ENCODE results near the gene MYO18B.

Gene MYO18B

GRCh38 chr22:25853078-25853477 is 111.1 kb downstream of the MYO18B start:
- Histone ChIP-seq H3K9ac (ENCODE audit: low read length) (no peak overlapping the region), H3K27me3 (ENCODE audit: low read length) (no peaks in the 10 kb centered on the region), H3K4me3 (ENCODE audit: insufficient read depth, low read length, poor library complexity, severe bottlenecking) (no peak overlapping the region), H4K20me1 (ENCODE audit: low read depth, low read length) (no peaks in the 10 kb centered on the region), H3K79me2 (ENCODE audit: insufficient read depth, low read length) (no peaks in the 10 kb centered on the region), H3K4me2 (ENCODE audit: low read depth, low read length, poor library complexity, severe bottlenecking) (no peak overlapping the region), H3K36me3 (ENCODE audit: low read length) (no peaks in the 10 kb centered on the region), H2AFZ (ENCODE audit: low read depth, low read length, severe bottlenecking) (no peak overlapping the region), H3F3A (ENCODE audit: insufficient read depth) (no peaks in the 10 kb centered on the region), H3K9me2 (replicated peaks; ENCODE audit: insufficient read depth, low read length) (no peaks in the 10 kb centered on the region), H3K9me3 (ENCODE audit: insufficient read depth, low read length) (no peaks in the 10 kb centered on the region), H3K27ac (ENCODE audit: low read depth, low read length) (no peak overlapping the region)
- no peak for TF ChIP-seq CTCF (IDR thresholded peaks at IDR 0.05; ENCODE audit: insufficient read depth, low read length, poor library complexity, severe bottlenecking)
- TF ChIP-seq EZH2phosphoT487 (conservative IDR thresholded peaks at IDR 0.05; ENCODE audit: low read length) = no peak

- Histone ChIP-seq H3K79me2 (ENCODE audit: insufficient read depth, low read length) (no peaks in the 10 kb centered on the region), H3K4me2 (ENCODE audit: low read depth, low read length, poor library complexity, severe bottlenecking) (no peak overlapping the region), H3K9me2 (replicated peaks; ENCODE audit: insufficient read depth, low read length) (no peaks in the 10 kb centered on the region), H4K20me1 (ENCODE audit: low read depth, low read length) (no peaks in the 10 kb centered on the region), H3K4me3 (ENCODE audit: insufficient read depth, low read length, poor library complexity, severe bottlenecking) (no peak overlapping the region), H3K36me3 (ENCODE audit: low read length) (no peaks in the 10 kb centered on the region), H3K9me3 (ENCODE audit: insufficient read depth, low read length) (no peaks in the 10 kb centered on the region), H3K27me3 (ENCODE audit: low read length) (no peaks in the 10 kb centered on the region), H3K27ac (ENCODE audit: low read depth, low read length) (no peak overlapping the region), H3K9ac (ENCODE audit: low read length) (no peak overlapping the region), H2AFZ (ENCODE audit: low read depth, low read length, severe bottlenecking) (no peak overlapping the region), H3F3A (ENCODE audit: insufficient read depth) (no peaks in the 10 kb centered on the region)
- TF ChIP-seq EZH2phosphoT487 (conservative IDR thresholded peaks at IDR 0.05; ENCODE audit: low read length) (no peak), CTCF (IDR thresholded peaks at IDR 0.05; ENCODE audit: insufficient read depth, low read length, poor library complexity, severe bottlenecking) (peak; percentile 22)
Measured at GRCh38 chr22:25853501-25854284, 111.7 kb downstream of the MYO18B start.

- no peak for TF ChIP-seq EZH2phosphoT487 (conservative IDR thresholded peaks at IDR 0.05; ENCODE audit: low read length)
- TF ChIP-seq CTCF (IDR thresholded peaks at IDR 0.05; ENCODE audit: insufficient read depth, low read length, poor library complexity, severe bottlenecking) = no peak
- Histone ChIP-seq H3K27me3 (ENCODE audit: low read length) (no peaks in the 10 kb centered on the region), H3F3A (ENCODE audit: insufficient read depth) (no peaks in the 10 kb centered on the region)
Measured at GRCh38 chr22:25869771-25870170, 127.8 kb downstream of the MYO18B start.

More at GRCh38 chr22:25869771-25870170, 127.8 kb downstream of the MYO18B start:
- Histone ChIP-seq H3K9ac (ENCODE audit: low read length) (no peak overlapping the region), H3K27ac (ENCODE audit: low read depth, low read length) (no peak overlapping the region), H3K4me2 (ENCODE audit: low read depth, low read length, poor library complexity, severe bottlenecking) (no peak overlapping the region), H2AFZ (ENCODE audit: low read depth, low read length, severe bottlenecking) (no peak overlapping the region), H3K36me3 (ENCODE audit: low read length) (no peaks in the 10 kb centered on the region), H4K20me1 (ENCODE audit: low read depth, low read length) (no peaks in the 10 kb centered on the region), H3K79me2 (ENCODE audit: insufficient read depth, low read length) (no peaks in the 10 kb centered on the region), H3K9me3 (ENCODE audit: insufficient read depth, low read length) (no peaks in the 10 kb centered on the region), H3K4me3 (ENCODE audit: insufficient read depth, low read length, poor library complexity, severe bottlenecking) (no peak overlapping the region), H3K9me2 (replicated peaks; ENCODE audit: insufficient read depth, low read length) (no peaks in the 10 kb centered on the region)

All from SU-DHL-6 (cell line).